Stimulated activated CD4-positive, alpha-beta T cell treated with anti-CD3 and anti-CD28 coated beads, Interleukin-4, amount 100 ng/mL, for 1 hour (primary cell): ENCODE data around the gene B3GNT9.
A peak's percentile ranks its signal among the peaks of the same experiment; 100 is the strongest.

ENCODE experiments used
- DNase-seq: peaks from one replicate; pipeline ENCODE4 v3.0.0-alpha.2; 2020

B3GNT9 gene

DNA sequence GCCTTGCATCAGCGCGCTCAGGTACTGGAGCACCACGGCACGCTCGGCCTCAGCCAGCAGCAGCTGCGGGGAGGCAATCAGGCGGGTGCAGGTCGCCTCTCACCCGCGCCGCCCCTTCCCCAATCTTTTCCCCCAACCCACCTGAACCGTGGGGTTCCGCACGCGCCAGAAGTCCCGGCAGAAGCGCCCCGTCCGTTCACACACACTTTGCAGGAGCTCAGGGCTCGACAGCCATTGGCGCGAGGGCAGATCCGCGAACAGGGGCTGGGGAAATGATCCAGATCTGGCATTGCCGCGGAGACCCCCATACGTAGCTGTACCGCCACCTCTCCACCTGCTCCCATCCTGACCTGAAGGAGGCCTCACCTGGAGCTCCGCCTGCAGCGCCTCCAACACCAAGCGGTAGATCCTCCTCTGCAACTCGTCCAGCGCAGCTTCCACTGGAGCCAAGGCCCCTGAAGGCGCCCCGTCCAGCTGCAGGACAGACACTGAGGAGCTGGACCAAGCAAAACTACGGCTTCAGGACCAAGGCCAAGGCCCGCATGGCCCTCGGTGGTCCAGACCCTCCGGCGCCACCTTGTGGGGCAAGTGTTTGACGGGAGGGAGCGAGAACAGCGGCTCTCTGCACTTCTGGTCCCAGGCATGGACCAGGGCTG is 34.3 kb upstream of the B3GNT9 start:
- peak; percentile 87 for DNase-seq

DNA sequence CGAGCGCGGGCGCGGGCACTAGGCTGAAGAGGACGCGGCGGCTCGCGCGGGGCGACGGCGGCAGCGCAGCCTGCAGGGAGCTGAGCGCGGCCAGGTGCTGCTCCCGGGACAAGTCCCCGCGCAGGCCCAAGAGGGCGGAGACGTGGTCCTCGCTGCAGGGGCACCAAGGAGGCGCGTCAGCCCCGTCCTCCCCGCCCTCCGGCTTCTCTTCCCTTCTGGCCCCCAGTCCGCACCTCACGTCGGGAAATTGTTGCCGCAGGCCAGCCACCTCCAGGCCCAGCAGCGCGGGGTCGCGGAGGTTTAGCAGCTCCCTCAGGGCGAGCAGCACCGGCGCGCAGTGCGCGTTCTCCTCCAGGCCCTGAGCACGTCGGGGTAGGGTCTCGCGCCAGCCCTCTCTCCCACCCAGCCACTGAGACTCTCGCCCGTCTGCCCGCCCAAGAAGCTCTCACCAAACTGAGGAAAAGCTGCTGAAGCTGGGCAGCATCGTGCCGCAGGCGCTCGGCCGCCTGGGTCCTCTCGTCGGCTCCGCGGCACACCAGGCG is 33.7 kb upstream of the B3GNT9 start:
- no peak for DNase-seq

DNA sequence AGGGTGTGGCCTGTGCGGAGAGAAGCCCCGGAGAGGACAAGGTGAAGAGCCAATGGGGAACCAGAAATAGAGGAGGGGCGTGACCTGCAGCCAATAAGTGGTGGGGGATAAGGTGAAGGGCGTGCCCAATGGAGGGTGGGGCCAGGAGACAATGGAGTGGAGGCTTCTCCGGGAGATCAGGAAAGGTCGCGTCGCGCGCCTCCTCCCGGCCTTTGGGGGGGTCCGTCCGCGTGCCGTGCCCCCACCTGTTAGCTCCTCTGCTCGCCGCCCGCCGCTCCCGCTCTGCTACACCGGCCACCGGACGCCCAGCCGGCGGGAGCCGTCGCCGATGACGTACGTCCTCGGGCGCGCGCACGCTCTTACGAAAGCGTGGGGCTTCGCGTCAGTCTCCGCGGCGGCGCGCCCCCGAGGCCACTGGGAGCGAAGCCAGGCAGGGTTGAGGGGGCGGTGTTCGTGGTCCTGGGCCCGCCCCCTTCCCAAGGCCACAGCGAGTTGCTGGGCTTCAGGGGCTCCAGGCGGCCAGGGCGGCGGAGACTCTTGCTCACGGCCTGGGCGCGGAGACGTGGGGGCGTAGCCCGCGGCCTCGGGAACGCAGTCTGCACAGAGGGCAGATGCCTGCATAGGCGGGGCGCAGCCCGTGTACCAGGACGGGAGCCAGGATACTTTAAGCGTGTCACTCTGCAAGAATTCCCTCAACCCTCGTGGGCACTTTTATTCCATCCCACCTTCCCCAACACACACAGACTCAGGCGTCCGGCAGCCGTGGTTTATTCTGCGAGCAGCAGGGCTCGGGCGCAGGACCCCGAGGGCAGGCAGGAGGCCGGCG is 33.0 kb upstream of the B3GNT9 start, which contains the start of gene MATCAP1:
MATCAP1 (minus strand) TSS at position 337 of the 826 bp plus-strand sequence. CDS start 3,353 bp downstream, outside the sequence.
- DNase-seq: peak; percentile 90

DNA sequence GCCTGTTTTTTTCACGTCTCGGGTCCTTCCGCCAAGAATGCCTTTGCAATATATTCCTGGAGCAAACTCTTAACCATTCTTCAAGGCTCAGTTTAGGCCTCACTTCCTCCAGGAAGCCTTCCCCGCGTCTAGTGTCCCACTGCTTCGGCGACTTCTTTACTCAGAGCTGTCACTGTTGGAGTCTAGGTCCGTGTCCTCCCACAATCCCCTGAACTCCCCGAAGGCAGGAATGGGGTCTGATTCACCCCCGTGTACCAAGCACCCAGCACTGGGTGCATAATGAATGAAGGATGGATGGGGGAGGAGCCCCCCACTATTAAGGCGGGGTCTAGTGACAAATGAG is 32.5 kb upstream of the B3GNT9 start:
- DNase-seq: no peak

DNA sequence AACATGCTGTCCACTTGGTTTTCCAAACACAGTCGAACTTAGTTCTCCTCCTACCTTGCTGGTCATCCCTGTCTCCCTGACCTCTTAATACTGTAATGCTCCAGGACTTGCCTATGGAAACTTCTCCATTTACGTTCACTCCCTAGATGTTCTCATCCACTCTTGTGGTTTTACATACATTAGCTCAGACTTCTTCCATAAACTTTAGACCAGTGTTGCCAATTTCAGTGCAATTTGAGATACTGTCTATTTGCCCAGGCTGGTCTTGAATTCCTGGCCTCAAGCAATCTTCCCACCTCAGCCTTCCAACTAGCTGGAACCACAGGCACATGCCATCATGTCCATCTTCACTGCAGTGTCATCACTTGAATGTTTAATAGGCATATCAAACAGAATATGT is 31.5 kb upstream of the B3GNT9 start:
- no peak for DNase-seq

DNA sequence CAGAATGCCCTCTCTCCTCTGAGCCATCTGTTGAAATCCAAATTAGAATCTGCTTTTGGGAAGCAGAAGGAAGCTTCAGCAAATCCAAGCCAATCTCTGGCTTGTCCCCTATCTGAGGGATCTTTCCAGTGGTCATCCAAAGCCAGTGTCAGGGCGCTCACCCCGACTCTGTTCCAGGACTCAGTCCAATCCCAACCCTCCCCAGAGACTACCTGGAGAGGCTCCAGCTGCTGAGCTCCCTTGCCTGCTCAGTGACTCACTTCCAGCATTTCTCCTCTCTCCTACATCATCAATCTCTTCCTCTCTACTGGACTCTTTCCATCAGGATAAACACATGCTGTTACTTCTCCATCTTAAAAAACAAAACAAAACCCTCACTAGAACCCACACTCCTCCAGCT is 30.5 kb upstream of the B3GNT9 start:
- DNase-seq: no peak

DNA sequence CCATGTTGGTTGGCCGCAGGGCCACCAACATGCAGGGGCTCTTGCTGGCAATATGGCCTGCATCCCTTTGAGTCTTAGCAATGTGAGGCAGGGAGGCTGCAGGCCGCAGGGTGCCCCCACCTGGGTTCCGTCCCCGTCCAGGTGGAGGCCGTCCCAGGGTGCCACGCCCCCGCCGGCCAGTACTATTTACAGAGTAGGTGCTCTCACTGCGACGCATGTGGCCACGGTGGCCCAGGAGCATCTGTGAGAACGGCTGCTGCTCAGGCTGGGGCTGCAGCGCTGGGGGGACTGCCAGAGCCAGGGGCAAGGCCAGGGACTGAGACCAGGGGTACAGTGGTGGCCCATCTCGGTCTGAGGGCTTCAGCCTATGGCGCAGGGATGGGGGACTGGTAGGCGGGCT is 29.4 kb upstream of the B3GNT9 start:
- no peak for DNase-seq

DNA sequence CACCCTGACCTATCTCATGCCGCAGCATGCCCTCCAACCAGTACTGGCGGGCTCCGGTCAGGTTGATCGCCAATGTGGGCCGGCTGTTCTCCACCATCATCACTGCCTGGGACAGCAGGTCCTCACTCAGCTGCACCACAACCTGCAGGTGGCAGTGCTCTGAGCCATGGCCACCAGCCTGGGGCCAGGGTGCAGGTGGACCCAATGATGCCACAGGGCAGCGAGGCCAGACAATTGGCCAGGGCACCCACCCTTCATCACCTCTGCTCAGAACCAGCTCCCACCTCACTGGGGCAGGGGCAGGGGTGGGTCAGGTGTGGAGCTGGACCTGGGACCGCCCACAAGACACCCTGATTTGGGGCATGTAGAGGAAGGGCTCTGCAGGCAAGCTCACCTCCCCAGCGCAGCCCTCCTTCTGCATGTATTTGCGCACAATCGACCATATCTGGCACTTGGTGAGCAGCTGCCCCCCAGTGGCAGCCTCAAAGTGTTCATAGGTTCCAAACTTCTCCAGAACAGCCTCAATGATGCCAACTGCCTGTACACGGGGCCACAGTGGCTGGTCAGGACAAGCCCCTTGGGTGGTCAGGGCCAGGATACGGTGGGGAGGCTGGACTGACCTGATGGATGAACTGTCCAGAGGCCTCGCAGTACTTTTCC is 28.8 kb upstream of the B3GNT9 start:
- no peak for DNase-seq

DNA sequence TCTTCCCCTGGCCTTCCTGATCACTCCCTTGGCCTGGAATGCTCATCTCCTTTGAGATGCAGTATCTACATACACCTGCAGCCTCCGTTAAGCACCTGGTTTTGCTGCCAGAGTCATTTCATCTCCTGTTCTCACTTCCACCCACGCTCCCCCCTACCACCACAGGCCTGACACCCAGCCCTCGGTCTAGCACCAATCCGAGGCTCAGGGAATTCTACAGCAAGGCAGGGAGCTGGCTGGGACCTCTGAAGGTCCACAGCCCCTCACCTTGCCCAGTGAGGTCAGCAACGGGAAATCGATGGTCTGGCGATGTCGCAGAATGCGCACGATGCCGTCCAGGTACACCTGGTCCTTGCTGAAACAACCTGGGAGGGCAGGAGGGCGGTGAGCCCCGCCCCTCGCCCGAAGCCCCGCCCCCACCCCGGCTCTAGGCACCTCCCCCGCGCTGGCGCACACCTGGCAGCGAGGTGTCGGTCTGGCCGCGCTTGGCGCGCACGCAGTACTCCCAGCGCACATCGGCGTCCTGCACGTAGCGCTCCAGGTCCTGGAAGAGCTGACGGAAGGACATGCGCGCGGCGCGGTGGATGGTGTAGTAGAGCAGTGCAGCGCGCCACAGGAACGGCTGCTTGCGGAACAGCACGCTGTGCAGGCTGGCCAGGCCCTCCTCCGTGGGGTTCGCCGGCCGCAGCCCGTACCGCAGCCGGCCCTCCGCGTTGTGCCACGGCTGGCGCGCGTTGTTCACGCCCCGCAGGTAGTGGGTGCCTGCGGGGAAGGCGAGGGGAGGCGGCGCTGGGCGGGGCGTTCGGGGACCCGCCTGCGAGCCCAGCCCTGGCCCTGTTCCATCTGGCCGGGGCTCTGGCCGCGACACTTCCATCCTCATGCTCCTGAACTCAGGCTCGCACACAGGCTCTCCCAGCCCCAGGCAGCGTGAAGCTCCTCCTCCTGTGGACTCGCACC is 27.2 kb upstream of the B3GNT9 start:
- DNase-seq: peak; percentile 42

DNA sequence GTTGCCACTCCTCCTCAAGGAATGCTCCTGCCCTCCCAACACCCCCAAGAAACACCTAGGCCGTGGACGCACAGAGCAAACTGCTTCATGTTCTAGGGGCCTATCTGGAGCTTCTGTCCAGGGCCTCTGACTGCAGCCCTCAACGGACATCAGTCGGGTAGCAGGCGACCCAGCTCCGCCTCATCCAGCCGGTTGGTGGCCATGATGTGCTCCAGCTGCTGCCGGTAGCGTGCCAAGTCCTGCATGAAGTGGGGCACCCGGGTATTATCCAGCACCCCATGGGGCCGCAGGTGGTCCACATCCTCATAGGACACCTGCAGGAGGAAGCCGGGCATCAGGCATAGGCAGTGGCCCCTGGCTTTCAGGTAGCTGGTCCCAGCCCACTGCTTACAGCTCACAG is 25.9 kb upstream of the B3GNT9 start:
- no peak for DNase-seq

DNA sequence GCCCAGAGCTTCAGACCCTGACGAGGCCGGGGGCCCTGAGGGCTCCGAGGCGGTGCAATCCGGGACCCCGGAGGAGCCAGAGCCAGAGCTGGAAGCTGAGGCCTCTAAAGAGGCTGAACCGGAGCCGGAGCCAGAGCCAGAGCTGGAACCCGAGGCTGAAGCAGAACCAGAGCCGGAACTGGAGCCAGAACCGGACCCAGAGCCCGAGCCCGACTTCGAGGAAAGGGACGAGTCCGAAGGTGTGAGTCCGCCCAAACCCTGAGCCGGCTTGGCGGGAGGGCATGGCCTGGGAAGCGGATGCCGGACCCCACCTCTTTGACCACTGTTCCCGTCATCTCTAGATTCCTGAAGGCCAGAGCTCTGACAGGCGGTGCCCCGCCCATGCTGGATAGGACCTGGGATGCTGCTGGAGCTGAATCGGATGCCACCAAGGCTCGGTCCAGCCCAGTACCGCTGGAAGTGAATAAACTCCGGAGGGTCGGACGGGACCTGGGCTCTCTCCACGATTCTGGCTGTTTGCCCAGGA is 24.0 kb upstream of the B3GNT9 start:
- DNase-seq: no peak

DNA sequence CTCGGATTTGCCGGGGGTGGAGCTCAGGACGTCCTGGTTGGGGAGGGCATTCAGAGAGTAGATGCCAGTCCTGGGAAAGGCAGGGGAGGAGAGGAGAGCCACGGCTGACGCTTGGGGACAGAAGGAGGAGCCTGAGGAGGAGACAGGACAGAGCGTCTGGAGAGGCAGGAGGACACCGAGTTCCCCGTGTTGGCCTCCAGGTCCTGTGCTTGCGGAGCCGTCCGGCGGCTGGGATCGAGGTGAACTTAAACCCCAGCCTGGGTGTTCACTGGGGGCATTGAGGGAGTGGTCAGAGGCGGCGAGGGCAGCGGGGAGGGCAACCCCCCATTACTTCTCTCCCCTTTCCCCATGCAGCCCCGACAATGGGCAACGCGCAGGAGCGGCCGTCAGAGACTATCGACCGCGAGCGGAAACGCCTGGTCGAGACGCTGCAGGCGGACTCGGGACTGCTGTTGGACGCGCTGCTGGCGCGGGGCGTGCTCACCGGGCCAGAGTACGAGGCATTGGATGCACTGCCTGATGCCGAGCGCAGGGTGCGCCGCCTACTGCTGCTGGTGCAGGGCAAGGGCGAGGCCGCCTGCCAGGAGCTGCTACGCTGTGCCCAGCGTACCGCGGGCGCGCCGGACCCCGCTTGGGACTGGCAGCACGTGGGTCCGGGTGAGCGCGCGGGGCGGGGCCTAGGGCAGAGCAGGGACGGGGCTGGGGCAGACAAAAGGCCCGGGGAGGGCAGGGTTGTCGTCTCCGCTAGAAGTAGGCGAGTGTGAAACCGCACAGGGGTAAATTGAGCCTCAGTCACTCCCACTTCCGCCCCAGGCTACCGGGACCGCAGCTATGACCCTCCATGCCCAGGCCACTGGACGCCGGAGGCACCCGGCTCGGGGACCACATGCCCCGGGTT is 23.3 kb upstream of the B3GNT9 start:
- DNase-seq: peak; percentile 63

DNA sequence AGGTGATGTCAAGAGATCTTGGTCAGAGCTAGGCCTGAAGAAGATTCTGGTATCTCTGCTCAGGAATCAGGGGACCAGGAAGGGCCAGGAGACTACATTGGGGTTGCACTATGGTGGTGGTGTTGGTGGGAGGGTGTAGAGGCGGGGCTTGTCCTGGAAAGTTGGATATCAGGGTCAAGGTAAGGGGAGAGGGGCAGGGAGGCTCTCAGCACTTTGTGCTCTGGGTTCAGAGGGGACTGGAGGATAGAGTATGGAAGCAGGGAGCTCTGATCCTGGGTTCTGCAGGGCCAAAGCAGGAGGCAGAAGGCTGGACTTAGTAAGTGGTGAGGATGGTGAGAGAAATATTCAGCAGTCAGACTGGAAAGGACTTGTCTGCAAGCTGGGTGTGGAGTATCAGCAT is 22.5 kb upstream of the B3GNT9 start:
- no peak for DNase-seq

DNA sequence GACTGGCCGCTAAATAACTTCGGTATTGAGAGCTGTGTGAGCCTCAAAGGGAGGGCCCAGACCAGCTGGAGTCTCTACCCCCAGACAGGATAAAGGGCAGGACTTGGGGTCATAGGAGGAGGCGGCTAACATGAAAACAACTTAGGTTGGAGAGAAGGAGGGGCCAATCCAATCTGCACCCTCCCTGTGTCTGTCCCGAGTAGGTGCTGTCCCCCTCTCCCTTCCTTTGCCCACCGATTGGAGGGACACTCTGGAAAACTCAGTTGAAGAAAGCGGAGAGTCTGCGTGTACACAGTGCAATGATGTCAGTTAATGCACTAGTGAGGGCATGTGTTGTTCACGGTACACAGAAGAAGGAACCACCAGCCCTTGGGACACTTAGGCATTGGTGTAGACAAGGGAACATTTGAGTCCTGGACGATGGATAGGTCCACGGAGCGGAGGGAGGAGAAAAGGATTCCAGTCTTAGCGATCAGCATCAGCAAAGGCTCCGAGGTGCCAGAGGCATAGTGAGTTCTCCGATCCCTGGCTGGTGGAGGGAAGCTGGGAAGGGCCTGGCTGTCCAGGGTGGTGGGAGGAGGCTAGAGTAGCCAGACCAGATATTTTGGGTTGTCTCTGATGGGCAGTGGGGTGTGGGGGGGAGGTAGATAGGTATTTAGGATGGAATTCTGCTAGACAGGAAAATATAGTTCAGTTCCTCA is 20.3 kb upstream of the B3GNT9 start:
- no peak for DNase-seq

DNA sequence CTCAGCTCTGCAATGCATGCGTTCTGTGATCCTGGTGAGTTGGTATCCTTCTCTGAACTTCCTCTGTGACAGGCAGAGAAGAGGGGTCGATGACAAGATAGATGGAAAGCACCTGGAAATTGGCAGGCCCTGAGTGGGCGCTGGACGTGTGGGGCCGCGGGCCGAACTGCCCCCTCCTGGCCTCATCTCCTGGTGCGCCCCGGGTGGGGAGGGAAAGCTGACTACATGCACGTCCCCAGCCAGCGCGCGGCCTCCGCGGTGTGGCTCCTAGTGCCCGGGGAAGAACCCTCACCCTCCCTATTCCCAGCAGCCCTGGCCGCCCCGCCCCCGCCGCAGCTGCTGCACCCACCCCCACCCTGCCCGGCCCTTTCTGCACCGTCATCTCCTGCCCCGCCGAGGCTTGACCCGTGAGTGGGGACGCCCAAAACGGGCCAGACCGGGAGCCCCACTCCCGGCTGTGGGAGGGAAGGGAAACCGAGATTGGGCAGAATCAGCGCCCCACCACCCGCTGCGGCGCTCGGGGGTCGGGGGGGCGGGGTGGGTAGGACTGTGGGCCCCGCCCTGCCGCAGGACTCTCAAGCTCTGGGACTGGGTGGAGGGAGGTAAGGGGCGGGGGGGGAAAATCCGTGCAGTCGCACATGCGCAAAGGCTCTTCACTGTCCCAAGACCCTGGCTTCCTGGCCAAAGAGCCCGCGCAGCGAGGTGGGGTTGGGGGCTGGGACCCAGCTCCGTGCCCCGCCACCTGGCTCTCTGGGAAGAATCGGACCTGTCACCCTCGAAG is 19.6 kb upstream of the B3GNT9 start, which contains the start of gene NOL3:
NOL3 (plus strand) TSS at position 371 of the 781 bp plus-strand sequence.
- no peak for DNase-seq

DNA sequence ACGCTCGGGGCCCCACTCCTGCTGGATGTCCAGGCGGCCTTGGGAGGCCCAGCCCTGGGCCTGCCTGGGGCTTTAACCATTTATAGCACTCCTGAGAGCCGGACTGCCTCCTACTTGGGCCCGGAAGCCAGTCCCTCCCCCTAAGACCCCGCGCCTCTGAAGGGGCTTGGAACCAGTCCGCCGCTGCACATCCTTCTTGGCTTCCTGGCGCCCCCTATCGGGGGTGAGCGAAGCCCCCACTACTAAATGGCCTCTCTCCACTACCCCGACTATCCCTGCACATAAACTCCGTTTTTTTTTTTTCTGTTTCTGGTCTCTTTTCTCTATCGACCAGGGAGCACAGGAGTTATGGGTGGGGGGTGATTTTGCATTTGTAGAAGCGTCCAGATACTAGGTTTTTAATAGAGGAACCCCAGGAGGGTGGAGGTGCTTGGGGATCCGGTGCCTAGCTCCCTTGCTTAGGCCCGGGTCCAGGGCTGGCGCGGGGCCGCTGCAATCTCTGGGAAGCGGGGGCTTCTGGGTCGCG is 18.9 kb upstream of the B3GNT9 start:
- DNase-seq: no peak

DNA sequence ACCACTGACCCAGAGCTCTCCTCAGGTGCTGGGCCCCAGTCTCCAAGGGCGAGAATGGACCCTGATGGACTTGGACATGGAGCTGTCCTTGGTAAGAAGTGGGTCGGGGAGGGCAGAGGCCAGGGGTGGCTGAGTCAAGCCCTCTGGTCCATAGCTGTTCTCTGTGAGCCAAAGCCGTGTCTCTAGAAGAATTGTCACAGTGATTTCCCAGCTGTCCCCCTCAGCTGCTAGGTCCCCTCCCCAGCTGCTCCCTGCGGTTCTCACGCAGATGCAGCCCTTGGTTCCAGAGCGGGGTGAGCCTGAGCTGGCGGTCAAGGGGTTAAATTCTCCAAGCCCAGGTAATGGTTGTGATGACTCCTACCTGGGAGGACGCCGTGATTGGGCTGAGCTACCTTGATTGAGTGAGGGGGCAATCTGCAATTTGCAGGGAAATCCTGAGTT is 18.2 kb upstream of the B3GNT9 start:
- DNase-seq: no peak

DNA sequence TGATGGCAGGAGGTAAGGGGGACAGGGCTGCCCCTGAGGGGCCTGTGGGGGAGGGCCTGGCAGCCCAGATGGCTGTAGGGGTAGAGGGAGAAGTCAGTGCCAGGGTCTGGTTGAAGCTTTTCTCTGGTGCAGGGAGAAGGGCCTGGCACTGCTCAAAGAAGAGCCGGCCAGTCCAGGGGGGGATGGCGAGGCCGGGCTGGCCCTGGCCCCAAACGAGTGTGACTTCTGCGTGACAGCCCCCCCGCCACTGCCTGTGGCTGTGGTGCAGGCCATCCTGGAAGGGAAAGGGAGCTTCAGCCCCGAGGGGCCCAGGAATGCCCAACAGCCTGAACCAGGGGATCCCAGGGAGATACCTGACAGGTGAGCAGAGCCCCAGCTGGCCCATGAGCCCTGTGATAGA is 16.8 kb upstream of the B3GNT9 start:
- DNase-seq: no peak

DNA sequence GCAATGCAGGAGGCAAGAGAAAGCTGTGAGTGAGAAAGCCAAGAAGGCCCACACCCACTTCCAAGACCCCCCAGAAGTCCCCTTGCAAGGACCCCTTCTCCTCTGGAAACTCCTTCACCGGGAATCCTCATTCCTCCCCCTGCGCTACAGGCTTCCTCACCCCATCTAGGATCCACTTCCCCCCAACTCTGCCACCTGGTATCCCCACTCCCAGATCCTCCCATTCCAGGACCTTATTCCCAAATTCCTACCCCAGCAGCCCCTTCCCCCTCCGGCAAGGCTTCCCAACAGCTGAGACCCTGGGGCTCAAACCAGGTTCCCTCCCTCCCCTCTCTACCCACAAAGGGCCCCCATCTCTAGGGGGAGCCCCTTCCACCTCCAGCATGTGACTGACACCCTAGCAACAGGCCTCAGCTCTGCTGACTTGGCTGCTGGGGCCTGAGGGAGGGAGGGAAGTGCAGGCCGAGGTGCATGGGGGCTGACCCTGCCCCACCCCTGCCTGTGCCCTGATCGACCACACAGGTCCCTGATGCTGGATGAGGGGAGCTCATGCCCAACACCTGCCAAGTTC is 15.9 kb upstream of the B3GNT9 start:
- DNase-seq: no peak
